Neutrophil (primary cell): ENCODE measurements around the gene ENG.

Experiments used
- H3K27ac ChIP-seq: fragments of 200-600 bp; sonication (generic); 2 replicates; pipeline ENCODE4 v1.5.1; 2016; ENCODE audit warnings: mild to moderate bottlenecking, moderate library complexity
- H3K27me3 ChIP-seq: fragments of 200-600 bp; sonication (generic); 2 replicates; pipeline ENCODE4 v1.6.0; 2016; ENCODE audit warnings: mild to moderate bottlenecking
- H3K36me3 ChIP-seq: fragments of 200-600 bp; sonication (generic); 2 replicates; pipeline ENCODE4 v1.5.1; 2017
- H3K4me1 ChIP-seq, 2 experiments: fragments of 200-600 bp in 1 of 2; sonication (generic) in 1 of 2; 1 replicate in 1 of 2; 2 replicates in 1 of 2; pipeline versions ENCODE4 v1.5.1 to v1.6.1; 2013 to 2016; ENCODE audit warnings: low read depth in 1 of 2, low read length in 1 of 2, mild to moderate bottlenecking in 1 of 2, moderate library complexity in 1 of 2; ENCODE audit not compliant: control insufficient read depth in 1 of 2, insufficient read depth in 1 of 2
- H3K4me3 ChIP-seq, 2 experiments: fragments of 200-600 bp in 1 of 2; sonication (generic) in 1 of 2; 1 replicate in 1 of 2; 2 replicates in 1 of 2; pipeline ENCODE4 v1.5.1; 2013 to 2016; ENCODE audit warnings: low read depth in 1 of 2, low read length in 1 of 2, mild to moderate bottlenecking in 1 of 2, moderate library complexity in 1 of 2
- H3K9me3 ChIP-seq: fragments of 200-600 bp; sonication (generic); 2 replicates; pipeline ENCODE4 v1.5.1; 2016
- CTCF ChIP-seq: fragments of 200-600 bp; sonication (generic); IDR thresholded peaks from 2 replicates; pipeline ENCODE4 v1.5.1; 2016; ENCODE audit warnings: antibody characterized with exemption

ENG gene

GRCh38 chr9:127853312-127854183 is 910 bp downstream of the ENG start:
- TF ChIP-seq CTCF = no peak
- H3K4me3 ChIP-seq = peak overlapping the region in 1 of 2 experiments; percentile 13
- H3K36me3 ChIP-seq = no peaks in the 10 kb centered on the region
- H3K27ac ChIP-seq = no peak overlapping the region
- H3K27me3 ChIP-seq = peaks cover 15% of the 10 kb centered on the region
- no peaks in the 10 kb centered on the region for H3K9me3 ChIP-seq
- H3K4me1 ChIP-seq = peaks cover 12 to 13% of the 10 kb centered on the region in 2 experiments

- Histone ChIP-seq H3K9me3 (no peaks in the 10 kb centered on the region), H3K36me3 (no peaks in the 10 kb centered on the region), H3K4me1 (peaks cover 12 to 13% of the 10 kb centered on the region in 2 experiments), H3K4me3 (no peak overlapping the region), H3K27me3 (peaks cover 15% of the 10 kb centered on the region), H3K27ac (no peak overlapping the region)
- TF ChIP-seq CTCF = no peak
Measured at GRCh38 chr9:127852829-127853228, 1.6 kb downstream of the ENG start.

GRCh38 chr9:127850286-127850830 is 4.1 kb downstream of the ENG start:
- no peaks in the 10 kb centered on the region for H3K36me3 ChIP-seq

DNA sequence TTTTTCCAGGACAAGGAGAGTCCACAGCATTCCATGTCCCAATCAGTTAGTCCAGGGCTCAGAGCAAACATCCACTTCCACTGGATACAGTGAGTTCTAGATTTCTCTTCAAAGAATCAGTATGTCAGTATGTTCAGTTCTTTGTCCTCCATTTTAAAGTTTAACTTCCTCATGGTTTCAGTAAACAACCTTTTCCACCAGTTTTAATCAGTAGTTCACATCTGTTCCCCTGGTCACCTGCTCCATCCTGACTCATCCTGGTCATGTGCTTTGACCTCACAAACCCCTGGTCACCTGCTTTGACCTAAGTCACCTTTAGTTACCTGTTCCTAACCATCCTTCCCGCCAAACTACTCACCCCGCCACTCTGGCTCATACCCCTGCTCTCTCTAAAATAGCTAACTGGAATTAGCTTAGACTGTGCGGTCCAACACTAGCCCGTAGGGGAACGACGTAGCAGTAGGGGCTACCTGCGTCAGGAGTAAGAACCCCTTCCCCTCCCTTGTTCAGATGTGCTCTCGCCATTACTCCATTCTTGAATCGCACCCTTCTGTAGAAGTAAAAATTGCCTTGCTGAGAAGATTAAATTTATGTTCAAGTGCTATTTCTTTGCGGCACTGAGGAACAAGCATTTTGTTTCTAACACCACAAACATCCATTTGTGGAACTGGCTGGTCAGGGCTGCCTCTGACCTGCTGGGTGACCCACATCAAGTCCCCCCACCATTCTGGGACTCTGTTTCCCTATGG is 5.5 kb downstream of the ENG start:
- H3K27ac ChIP-seq = no peak overlapping the region
- H3K4me1 ChIP-seq = peaks cover 2 to 4% of the 10 kb centered on the region in 2 experiments
- no peaks in the 10 kb centered on the region for H3K36me3 ChIP-seq

More at GRCh38 chr9:127850286-127850830, 4.1 kb downstream of the ENG start:
- Histone ChIP-seq H3K27me3 (peaks cover 15% of the 10 kb centered on the region), H3K4me1 (peaks cover 12 to 13% of the 10 kb centered on the region in 2 experiments), H3K4me3 (no peak overlapping the region), H3K9me3 (no peaks in the 10 kb centered on the region), H3K27ac (no peak overlapping the region)
- TF ChIP-seq CTCF = no peak

More for the DNA sequence above, 5.5 kb downstream of the ENG start:
- Histone ChIP-seq H3K27me3 (peaks cover 4% of the 10 kb centered on the region), H3K4me3 (no peak overlapping the region), H3K9me3 (no peaks in the 10 kb centered on the region)
- TF ChIP-seq CTCF = no peak
